ENCODE data around the gene CCR8.

The CCR8 gene

DNA sequence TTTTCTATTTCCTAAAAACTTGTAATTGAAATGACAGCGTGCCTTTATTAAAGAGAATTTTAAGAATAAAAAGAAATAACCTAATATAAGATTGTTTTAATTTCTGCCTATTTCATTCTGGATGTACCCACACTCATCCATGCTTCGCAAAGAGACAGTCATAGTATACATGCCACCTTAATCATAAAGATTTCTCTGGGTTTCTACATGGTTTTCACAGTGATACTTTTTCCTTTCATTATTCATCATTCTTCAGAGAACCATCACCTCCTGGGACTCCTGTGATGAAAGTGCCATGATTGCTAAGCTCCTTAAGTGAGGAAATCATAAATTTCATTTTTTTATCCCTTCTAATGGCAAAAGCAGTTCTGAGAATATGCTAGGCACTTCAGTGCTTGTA, 4.3 kb upstream of the CCR8 start:
- no peak for TF ChIP-seq ZNF274 (IDR thresholded peaks at IDR 0.05; ENCODE audit: low read depth, low read length)
- no peak overlapping the region for H3K4me3 ChIP-seq (ENCODE audit: low read length)

DNA sequence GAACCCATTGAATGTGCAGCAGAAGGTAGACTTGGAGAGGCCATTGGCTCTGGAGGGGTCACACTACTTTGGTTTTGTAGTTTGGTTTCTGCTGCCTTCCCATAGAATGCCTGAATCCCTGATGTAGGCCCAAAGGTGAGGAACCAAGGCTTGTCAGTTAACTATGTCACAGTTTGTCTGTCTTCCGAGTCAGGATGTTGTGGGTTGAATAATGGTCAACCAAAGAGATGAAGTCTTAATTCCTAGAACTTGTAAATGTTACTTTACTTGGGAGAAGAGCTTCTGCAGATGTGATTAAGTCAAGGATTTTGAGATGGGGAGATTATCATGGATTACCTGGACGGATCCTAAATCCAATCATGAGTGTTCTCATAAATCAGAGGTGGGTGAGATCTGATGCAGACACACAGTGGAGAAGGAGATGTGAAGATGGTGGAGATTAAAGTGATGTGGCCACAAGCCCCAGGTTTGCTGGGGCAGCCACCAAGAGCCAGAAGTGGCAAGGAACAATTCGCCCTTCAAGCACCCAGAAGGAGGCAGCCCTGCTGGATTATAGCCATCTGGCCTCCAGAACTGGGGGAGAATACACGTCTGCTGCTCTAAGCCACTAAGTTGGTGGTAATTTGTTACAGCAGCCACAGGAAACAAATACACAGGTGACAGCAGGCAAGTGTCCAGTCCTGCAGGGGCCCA, 2.3 kb upstream of the CCR8 start:
- no peak for TF ChIP-seq ZNF274 (IDR thresholded peaks at IDR 0.05; ENCODE audit: low read depth, low read length)
- no peak overlapping the region for H3K4me3 ChIP-seq (ENCODE audit: low read length)

DNA sequence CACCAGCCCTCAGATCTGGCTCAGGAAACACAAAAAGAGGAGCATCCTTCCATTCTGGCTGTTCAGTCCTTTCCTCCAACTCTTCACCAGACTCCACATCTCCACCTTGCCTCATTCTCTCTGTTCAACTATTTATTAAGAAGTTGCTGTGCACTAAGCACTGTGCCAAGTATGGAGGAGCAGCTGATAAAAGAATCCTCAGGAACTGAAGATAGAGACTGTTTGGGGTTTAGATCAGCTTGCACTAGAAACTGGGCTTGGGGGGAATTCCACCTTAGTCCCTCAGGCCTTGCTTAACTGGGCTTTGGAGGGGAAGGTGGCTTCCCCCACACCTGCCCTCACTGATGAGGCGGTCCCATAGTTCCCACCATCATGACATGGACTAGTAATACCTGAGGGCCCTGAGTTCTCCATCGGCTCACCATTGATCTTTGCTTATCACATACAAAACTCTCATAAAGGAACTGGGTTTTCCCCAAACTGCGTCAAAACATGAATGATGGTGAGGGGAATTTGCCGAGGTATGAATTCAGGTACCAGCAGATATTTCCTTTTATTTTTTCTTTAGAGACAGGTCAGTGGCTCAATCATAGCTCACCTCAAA, 1.7 kb upstream of the CCR8 start:
- H3K4me3 ChIP-seq (ENCODE audit: low read length), result no peak overlapping the region
- no peak for TF ChIP-seq ZNF274 (IDR thresholded peaks at IDR 0.05; ENCODE audit: low read depth, low read length)

DNA sequence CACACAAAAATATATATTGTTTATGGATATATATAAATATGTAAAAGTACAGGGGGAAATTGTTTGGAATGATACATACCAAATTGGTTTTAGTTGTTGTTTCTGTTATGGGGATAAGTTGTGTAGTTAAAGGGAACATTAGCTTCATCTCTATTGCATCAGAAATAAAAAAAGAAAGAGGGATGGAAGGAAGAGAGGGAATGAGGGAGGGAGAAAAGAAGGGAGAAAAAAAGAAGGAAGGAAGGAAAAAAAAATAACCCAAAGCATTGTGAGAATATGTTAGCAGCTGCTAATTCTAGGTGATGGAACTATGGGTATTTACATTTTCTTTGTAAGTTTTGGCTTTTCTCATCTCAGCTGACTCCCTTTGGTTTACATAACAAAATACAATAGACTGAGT, 1.3 kb downstream of the CCR8 start:
- H3K4me3 ChIP-seq (ENCODE audit: low read length), result no peak overlapping the region; the same call in 1 of the 2 replicates
- TF ChIP-seq ZNF274 (IDR thresholded peaks at IDR 0.05; ENCODE audit: low read depth, low read length), result no peak

DNA sequence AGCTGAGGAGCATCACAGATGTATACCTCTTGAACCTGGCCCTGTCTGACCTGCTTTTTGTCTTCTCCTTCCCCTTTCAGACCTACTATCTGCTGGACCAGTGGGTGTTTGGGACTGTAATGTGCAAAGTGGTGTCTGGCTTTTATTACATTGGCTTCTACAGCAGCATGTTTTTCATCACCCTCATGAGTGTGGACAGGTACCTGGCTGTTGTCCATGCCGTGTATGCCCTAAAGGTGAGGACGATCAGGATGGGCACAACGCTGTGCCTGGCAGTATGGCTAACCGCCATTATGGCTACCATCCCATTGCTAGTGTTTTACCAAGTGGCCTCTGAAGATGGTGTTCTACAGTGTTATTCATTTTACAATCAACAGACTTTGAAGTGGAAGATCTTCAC, 3.0 kb downstream of the CCR8 start:
- TF ChIP-seq ZNF274 (IDR thresholded peaks at IDR 0.05; ENCODE audit: low read depth, low read length), result no peak
- no peak overlapping the region for H3K4me3 ChIP-seq (ENCODE audit: low read length)

DNA sequence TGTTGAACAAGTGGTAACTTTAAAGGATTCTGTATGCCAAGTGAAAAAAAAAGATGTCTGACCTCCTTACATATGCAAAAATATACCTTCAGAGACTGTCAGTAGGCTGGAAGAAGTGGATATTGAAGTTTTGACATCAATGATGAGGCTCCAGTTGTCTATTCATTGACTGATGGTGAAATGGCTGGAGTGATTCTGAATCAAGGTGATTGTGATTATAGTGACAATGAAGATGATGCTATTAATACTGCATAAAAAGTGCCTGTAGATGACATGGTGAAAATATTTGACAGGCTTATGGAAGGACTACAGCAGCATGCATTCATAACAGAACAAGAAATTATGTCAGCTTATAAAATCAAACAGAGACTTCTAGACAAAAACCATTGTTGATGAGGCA, 4.1 kb downstream of the CCR8 start:
- H3K4me3 ChIP-seq (ENCODE audit: low read length), result no peak overlapping the region
- no peak for TF ChIP-seq ZNF274 (IDR thresholded peaks at IDR 0.05; ENCODE audit: low read depth, low read length)

DNA sequence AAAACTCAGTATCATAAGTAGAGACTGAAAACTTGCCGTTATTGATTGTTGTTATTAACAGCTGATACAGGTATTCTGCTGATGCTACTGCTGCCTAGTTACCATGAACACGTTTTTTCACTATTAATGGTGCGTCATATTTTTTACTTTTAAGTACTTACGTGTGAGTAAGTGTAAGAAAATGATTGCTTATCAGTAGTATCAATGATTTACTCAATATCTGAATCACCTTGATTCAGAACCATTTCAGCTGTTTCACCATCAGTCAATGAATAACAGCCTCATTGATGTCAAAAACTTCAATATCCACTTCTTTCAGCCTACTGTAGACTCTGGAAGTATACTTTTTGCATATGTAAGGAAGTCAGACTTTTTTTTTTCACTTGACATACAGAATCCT, 4.7 kb downstream of the CCR8 start:
- no peak overlapping the region for H3K4me3 ChIP-seq (ENCODE audit: low read length)
- no peak for TF ChIP-seq ZNF274 (IDR thresholded peaks at IDR 0.05; ENCODE audit: low read depth, low read length)

DNA sequence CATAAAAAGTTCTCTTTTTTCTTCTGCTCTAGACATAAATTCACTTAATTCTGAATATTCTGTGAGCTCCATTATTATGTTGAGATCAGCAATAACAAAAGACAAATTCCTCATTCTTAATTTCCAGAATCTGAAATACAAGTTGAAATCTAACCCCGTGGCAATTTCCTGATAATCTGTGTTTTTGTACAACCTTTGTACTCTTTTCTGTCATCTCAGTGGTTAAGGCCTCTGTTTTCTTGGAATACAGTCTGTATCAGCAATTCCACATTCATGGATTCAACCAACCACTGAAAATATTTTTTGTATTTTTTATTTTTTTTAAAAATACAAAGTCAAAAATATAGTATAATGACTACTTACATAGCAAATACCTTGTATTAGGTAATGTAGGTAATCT, 8.7 kb downstream of the CCR8 start:
- TF ChIP-seq ZNF274 (IDR thresholded peaks at IDR 0.05; ENCODE audit: low read depth, low read length), result no peak
- H3K4me3 ChIP-seq (ENCODE audit: low read length), result no peak overlapping the region

DNA sequence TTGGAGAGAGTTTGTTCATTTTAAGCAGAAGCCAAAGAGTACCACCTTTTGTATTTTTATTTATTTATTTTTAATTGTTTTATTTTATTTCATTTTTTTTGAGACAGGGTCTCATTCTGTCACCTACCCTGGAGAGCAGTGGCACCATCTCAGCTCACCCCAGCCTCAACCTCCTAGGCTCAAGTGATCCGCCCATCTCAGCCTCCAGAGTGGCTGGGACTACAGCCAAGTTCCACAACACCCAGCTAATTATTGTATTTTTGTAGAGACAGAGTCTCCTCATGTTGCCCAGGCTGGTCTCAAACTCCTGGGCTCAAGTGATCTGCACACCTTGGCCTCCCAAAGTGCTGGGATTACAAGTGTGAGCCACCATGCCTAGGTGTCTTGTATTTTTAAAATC, 9.6 kb downstream of the CCR8 start:
- no peak overlapping the region for H3K4me3 ChIP-seq (ENCODE audit: low read length)
- no peak for TF ChIP-seq ZNF274 (IDR thresholded peaks at IDR 0.05; ENCODE audit: low read depth, low read length)

DNA sequence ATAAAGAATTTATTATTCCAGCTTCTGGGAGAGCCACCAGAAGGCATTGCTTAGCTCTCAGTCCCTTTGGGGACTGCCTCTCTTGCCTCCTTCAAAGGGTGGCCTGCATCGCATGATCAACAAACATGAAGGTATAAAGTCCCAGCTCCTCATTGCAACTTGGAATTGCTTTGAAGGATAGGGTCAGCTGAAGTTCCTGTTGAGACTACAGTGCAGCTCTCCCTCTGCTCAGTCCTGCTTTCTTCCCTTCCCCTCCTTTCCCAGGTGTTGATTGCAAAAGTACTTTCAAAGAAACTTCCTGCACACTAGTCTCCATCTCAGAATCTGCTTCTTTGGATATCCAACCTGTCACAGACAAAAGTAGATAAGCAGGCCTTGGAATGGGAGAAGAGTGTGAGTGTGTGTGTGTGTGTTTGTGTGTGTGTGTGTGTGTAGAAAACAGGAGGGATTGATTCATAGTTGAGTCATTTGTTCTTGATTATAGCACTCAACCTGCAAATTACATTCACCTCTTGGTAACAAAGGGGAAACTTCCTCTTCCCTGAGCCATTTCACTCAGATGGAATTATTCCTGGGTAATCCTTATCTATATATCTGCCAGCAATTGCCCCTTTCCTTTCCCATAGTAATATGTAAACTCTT, 13.7 kb downstream of the CCR8 start:
- H3K4me3 ChIP-seq (ENCODE audit: low read length), result no peak overlapping the region
- no peak for TF ChIP-seq ZNF274 (IDR thresholded peaks at IDR 0.05; ENCODE audit: low read depth, low read length)

DNA sequence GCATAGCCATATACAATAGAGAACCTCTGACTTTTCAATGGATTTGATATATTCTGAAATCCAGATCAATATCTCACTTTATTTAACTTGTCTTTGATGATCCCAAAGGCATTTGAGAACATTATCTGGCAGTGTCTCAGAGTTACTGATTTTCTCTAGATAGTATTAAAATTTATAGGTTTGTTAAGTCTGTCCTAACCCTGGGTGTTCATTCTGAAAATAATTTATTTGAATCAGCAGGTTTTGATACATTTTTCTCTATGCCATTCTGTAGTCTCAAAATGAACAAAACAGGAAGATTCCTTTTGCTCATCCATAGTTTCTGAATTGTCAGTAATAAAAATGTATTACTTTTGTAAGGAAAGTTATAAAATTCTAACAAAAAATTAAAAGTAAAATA, 14.3 kb downstream of the CCR8 start:
- TF ChIP-seq ZNF274 (IDR thresholded peaks at IDR 0.05; ENCODE audit: low read depth, low read length), result no peak
- no peak overlapping the region for H3K4me3 ChIP-seq (ENCODE audit: low read length)

DNA sequence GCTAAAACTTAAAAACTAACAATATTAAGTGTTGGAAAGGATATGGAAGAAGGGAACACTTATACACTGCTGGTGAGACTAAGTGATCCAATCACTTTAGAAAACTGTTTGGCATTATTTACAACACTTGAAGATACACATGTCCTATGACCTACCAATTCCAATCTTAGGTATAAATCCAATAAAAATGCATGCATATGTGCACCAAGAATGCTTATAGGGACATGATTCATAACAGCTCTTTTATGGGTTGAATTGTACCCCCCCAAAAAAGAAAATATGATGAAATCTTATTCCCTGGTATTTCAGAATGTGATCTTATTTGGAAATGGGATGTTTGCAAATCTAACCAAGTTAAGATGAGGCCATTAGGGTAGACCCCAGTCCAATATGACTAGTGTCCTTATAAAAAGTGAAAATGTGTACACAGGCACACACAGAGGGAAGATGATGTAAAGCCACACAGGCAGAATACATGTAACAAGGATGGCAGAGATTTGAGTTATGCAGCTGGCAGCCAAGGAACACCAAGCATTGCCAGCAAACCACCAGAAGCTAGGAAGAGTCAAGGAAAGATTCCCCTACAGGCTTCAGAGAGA, 15.3 kb downstream of the CCR8 start:
- TF ChIP-seq ZNF274 (IDR thresholded peaks at IDR 0.05; ENCODE audit: low read depth, low read length), result no peak
- H3K4me3 ChIP-seq (ENCODE audit: low read length), result no peak overlapping the region

DNA sequence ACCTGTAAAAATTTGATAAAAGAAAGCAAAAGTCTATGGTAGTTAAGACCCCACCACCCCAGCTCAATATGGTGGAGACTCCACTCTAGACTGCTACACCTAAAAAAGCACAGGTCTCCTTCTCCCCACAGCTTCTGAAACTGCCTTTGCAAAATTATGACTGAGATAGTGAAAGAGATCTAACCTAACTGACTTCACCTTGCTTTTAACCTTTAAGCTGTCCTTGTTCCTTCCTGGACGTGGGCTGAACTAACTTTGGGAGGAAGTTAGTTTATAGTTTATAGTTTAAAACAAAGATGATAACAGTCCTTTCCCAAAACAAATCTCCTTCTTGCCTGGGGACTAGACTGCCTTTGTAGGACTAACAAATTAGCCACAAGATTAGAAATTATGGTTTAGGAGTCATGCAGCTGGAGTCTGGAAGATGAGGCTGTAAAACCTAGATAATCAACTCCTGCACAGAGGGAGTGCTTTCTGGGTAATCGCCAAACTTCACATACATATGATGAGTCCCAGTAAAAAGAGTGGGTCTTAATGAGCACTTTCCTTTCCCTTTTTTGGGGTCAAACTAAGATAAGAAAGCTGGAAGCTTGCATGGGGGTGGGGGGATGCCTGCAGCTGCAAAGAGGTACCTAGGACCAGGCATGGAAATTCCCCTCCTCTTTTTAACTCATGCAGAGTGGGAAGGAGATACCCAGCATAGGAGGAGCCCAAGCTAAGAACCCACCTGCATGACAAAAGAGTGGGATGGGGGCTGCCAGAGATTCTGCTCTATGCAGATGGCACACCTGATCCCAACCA, 17.5 kb downstream of the CCR8 start:
- no peak for TF ChIP-seq ZNF274 (IDR thresholded peaks at IDR 0.05; ENCODE audit: low read depth, low read length)
- H3K4me3 ChIP-seq (ENCODE audit: low read length), result no peak overlapping the region

DNA sequence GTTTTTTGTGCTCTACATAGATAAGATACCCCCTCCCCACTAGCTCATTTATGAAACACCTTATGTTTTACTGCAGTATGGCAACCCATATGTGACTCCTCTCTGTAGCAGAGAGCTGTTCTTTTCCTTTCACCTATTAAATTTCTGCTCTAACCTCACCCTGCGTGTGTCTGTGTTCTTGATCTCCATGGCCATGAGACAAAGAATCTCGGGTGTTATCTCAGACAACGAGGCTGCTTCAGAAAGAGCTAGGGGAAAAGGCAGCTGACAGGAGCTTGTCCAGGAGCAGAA, 18.0 kb downstream of the CCR8 start:
- no peak overlapping the region for H3K4me3 ChIP-seq (ENCODE audit: low read length)
- TF ChIP-seq ZNF274 (IDR thresholded peaks at IDR 0.05; ENCODE audit: low read depth, low read length), result no peak
